Suprapubic skin (tissue), 4 donors: ENCODE results near the gene SMIM21. TPM values are rescaled to one million over a fixed set of nuclear protein-coding genes. Genes with fewer than 3 reads are reported as not detected.

ENCODE experiments used
- DNase-seq, 2 donors: peaks; one replicate each; pipeline ENCODE4 v3.0.0-alpha.2; 2019; ENCODE audit warnings: low spot score in 2 of 2
- H3K27ac ChIP-seq: fragments of 200-600 bp; sonication (generic); one replicate; pipeline ENCODE4 v1.5.1; 2019
- H3K27me3 ChIP-seq: fragments of 200-600 bp; sonication (generic); one replicate; pipeline ENCODE4 v1.5.1; 2019
- H3K36me3 ChIP-seq: fragments of 200-600 bp; sonication (generic); one replicate; pipeline ENCODE4 v1.5.1; 2019
- H3K4me1 ChIP-seq: fragments of 200-600 bp; sonication (generic); one replicate; pipeline ENCODE4 v1.5.1; 2019
- H3K4me3 ChIP-seq: fragments of 200-600 bp; sonication (generic); one replicate; pipeline ENCODE4 v1.5.1; 2019; ENCODE audit warnings: mild to moderate bottlenecking
- H3K9me3 ChIP-seq: fragments of 200-600 bp; sonication (generic); one replicate; pipeline ENCODE4 v1.5.1; 2019
- CTCF ChIP-seq, 2 donors: fragments of 200-600 bp in 1 of 2; fragments of 450-650 bp in 1 of 2; sonication (generic) in 1 of 2; IDR thresholded peaks; one replicate each; pipeline ENCODE4 v1.5.1; 2016 to 2019; ENCODE audit warnings: antibody characterized with exemption in 2 of 2, mild to moderate bottlenecking in 1 of 2, moderate library complexity in 1 of 2
- EP300 ChIP-seq: sonication (generic); formaldehyde crosslinking; IDR thresholded peaks from one replicate; pipeline ENCODE4 v1.6.1; 2017; ENCODE audit warnings: antibody characterized with exemption
- POLR2A ChIP-seq, 2 donors: fragments of 450-650 bp; IDR thresholded peaks; one replicate each; pipeline ENCODE4 v1.6.1; 2017; ENCODE audit warnings: antibody characterized with exemption in 2 of 2, mild to moderate bottlenecking in 2 of 2, moderate library complexity in 2 of 2
- POLR2AphosphoS5 ChIP-seq, 3 donors: sonication (generic); formaldehyde crosslinking; IDR thresholded peaks; one replicate each; pipeline ENCODE4 v1.6.1; 2017; ENCODE audit warnings: antibody characterized with exemption in 3 of 3
- WGBS: methylation state at CpG from one replicate; pipeline ENCODE4 v1.1.5; 2018; 5-methylcytosine and 5-hydroxymethylcytosine counted together
- total RNA-seq, 4 donors: library from RNA; depleted of rRNA; stranded (reverse); fragments of >200 nt; gene quantifications; one replicate each; pipeline ENCODE4 v1.1.0, GENCODE V29; 2016

SMIM21 gene
- total RNA-seq, 4 donors from 2014 or later, result not detected

GRCh38 chr18:75365837-75366236 is 61.7 kb downstream of the SMIM21 start:
- Histone ChIP-seq H3K4me1 (no peaks in the 10 kb centered on the region), H3K4me3 (no peak overlapping the region), H3K27ac (no peak overlapping the region), H3K36me3 (no peaks in the 10 kb centered on the region), H3K27me3 (no peaks in the 10 kb centered on the region), H3K9me3 (no peaks in the 10 kb centered on the region)
- no peak for TF ChIP-seq POLR2AphosphoS5 (IDR thresholded peaks at IDR 0.05)
- TF ChIP-seq POLR2A (IDR thresholded peaks at IDR 0.05), result no peak
- no peak for TF ChIP-seq CTCF (IDR thresholded peaks at IDR 0.05)
- TF ChIP-seq EP300, result no peak
- WGBS, result 54% methylated on average over 1 of the region's 1 CpG
- no peak for DNase-seq

GRCh38 chr18:75365254-75365629 is 62.3 kb downstream of the SMIM21 start:
- H3K4me3 ChIP-seq, result no peak overlapping the region
- TF ChIP-seq POLR2AphosphoS5 (IDR thresholded peaks at IDR 0.05) (no peak), EP300 (no peak), CTCF (IDR thresholded peaks at IDR 0.05) (no peak), POLR2A (IDR thresholded peaks at IDR 0.05) (no peak)
- no peaks in the 10 kb centered on the region for H3K36me3 ChIP-seq
- 93% methylated on average over 7 of the region's 7 CpGs for WGBS
- H3K9me3 ChIP-seq, result no peaks in the 10 kb centered on the region
- DNase-seq, result no peak
- no peaks in the 10 kb centered on the region for H3K27me3 ChIP-seq
- H3K27ac ChIP-seq, result no peak overlapping the region
- no peaks in the 10 kb centered on the region for H3K4me1 ChIP-seq

GRCh38 chr18:75364512-75365253 is 62.8 kb downstream of the SMIM21 start:
- H3K27ac ChIP-seq, result no peak overlapping the region
- no peaks in the 10 kb centered on the region for H3K27me3 ChIP-seq
- H3K9me3 ChIP-seq, result no peaks in the 10 kb centered on the region
- H3K4me3 ChIP-seq, result no peak overlapping the region
- DNase-seq, result no peak
- H3K4me1 ChIP-seq, result no peaks in the 10 kb centered on the region
- no peaks in the 10 kb centered on the region for H3K36me3 ChIP-seq
- no peak for TF ChIP-seq POLR2A (IDR thresholded peaks at IDR 0.05)
- no peak for TF ChIP-seq CTCF (IDR thresholded peaks at IDR 0.05)
- no peak for TF ChIP-seq EP300
- TF ChIP-seq POLR2AphosphoS5 (IDR thresholded peaks at IDR 0.05), result no peak
- WGBS, result 75% methylated on average over 13 of the region's 13 CpGs

- Histone ChIP-seq H3K27me3 (no peaks in the 10 kb centered on the region), H3K27ac (no peak overlapping the region), H3K9me3 (no peaks in the 10 kb centered on the region), H3K4me1 (no peaks in the 10 kb centered on the region), H3K4me3 (no peak overlapping the region), H3K36me3 (no peaks in the 10 kb centered on the region)
- DNase-seq, result no peak
- 53% methylated on average over 13 of the region's 13 CpGs for WGBS
- TF ChIP-seq POLR2AphosphoS5 (IDR thresholded peaks at IDR 0.05), result no peak
- TF ChIP-seq POLR2A (IDR thresholded peaks at IDR 0.05), result no peak
- TF ChIP-seq CTCF (IDR thresholded peaks at IDR 0.05), result no peak
- no peak for TF ChIP-seq EP300
These were observed 63.9 kb downstream of the SMIM21 start for GRCh38 chr18:75363446-75364225.

GRCh38 chr18:75362435-75362834 is 65.1 kb downstream of the SMIM21 start:
- WGBS, result 91% methylated on average over 13 of the region's 13 CpGs
- Histone ChIP-seq H3K9me3 (no peaks in the 10 kb centered on the region), H3K36me3 (no peaks in the 10 kb centered on the region), H3K4me1 (no peaks in the 10 kb centered on the region), H3K4me3 (no peak overlapping the region), H3K27ac (no peak overlapping the region), H3K27me3 (no peaks in the 10 kb centered on the region)
- TF ChIP-seq EP300, result no peak
- TF ChIP-seq POLR2AphosphoS5 (IDR thresholded peaks at IDR 0.05), result no peak
- TF ChIP-seq CTCF (IDR thresholded peaks at IDR 0.05), result no peak
- no peak for TF ChIP-seq POLR2A (IDR thresholded peaks at IDR 0.05)
- no peak for DNase-seq
